Astrocyte (in vitro differentiated cells and primary cell): ENCODE results near the gene FXR2. TPM values are rescaled to one million over a fixed set of nuclear protein-coding genes. Genes with fewer than 3 reads are reported as not detected.

Source experiments
- DNase-seq: peaks from one replicate; pipeline ENCODE4 v3.0.0-alpha.2; 2010; ENCODE audit warnings: low read depth
- FAIRE-seq: peaks from 2 replicates; lab custom pipeline; 2011; peaks lifted over from hg19 to GRCh38; lab: Jason Lieb, UNC
- H2AFZ ChIP-seq: 2 replicates; pipeline ENCODE4 v1.6.0; 2012; ENCODE audit warnings: low read depth, low read length, inconsistent platforms
- H3K27ac ChIP-seq: 2 replicates; pipeline ENCODE4 v1.5.1; 2011; ENCODE audit warnings: low read depth, low read length, inconsistent platforms
- H3K27me3 ChIP-seq: 2 replicates; pipeline ENCODE4 v1.6.0; 2011; ENCODE audit warnings: low read length, inconsistent platforms; ENCODE audit not compliant: insufficient read depth
- H3K36me3 ChIP-seq: 2 replicates; pipeline ENCODE4 v1.5.1; 2011; ENCODE audit warnings: low read length, inconsistent platforms; ENCODE audit not compliant: insufficient read depth
- H3K4me1 ChIP-seq: 2 replicates; pipeline ENCODE4 v1.5.1; 2011; ENCODE audit warnings: low read length, inconsistent platforms; ENCODE audit not compliant: insufficient read depth
- H3K4me2 ChIP-seq: 2 replicates; pipeline ENCODE4 v1.6.0; 2012; ENCODE audit warnings: low read length, inconsistent platforms
- H3K4me3 ChIP-seq: 2 replicates; pipeline ENCODE4 v1.5.1; 2011; ENCODE audit warnings: low read depth, mild to moderate bottlenecking, low read length, inconsistent platforms; ENCODE audit not compliant: insufficient read depth
- H3K79me2 ChIP-seq: 2 replicates; pipeline ENCODE4 v1.6.0; 2012; ENCODE audit warnings: mild to moderate bottlenecking, low read length, inconsistent platforms; ENCODE audit not compliant: insufficient read depth
- H3K9ac ChIP-seq: 2 replicates; pipeline ENCODE4 v1.6.0; 2012; ENCODE audit warnings: mild to moderate bottlenecking, low read length, inconsistent platforms
- H3K9me3 ChIP-seq: 2 replicates; pipeline ENCODE4 v1.5.1; 2012; ENCODE audit warnings: low read depth, mild to moderate bottlenecking, low read length, inconsistent platforms; ENCODE audit not compliant: insufficient read depth
- H4K20me1 ChIP-seq: 2 replicates; pipeline ENCODE4 v1.6.0; 2012; ENCODE audit warnings: low read length, inconsistent platforms; ENCODE audit not compliant: insufficient read depth
- H3K27ac Mint-ChIP-seq: one replicate; pipeline ENCODE4 v1.8.0; 2021; ENCODE audit warnings: mild to moderate bottlenecking, mixed read lengths; ENCODE audit not compliant: unreplicated experiment
- H3K27me3 Mint-ChIP-seq: one replicate; pipeline ENCODE4 v1.8.0; 2021; ENCODE audit warnings: low read depth, mixed read lengths; ENCODE audit not compliant: unreplicated experiment
- H3K36me3 Mint-ChIP-seq: one replicate; pipeline ENCODE4 v1.8.0; 2021; ENCODE audit warnings: low read depth, mixed read lengths; ENCODE audit not compliant: unreplicated experiment
- H3K4me1 Mint-ChIP-seq: one replicate; pipeline ENCODE4 v1.8.0; 2021; ENCODE audit warnings: low read depth, mixed read lengths; ENCODE audit not compliant: unreplicated experiment
- H3K4me3 Mint-ChIP-seq: one replicate; pipeline ENCODE4 v1.8.0; 2021; ENCODE audit warnings: mild to moderate bottlenecking, moderate library complexity, mixed read lengths; ENCODE audit not compliant: unreplicated experiment
- H3K9me3 Mint-ChIP-seq: one replicate; pipeline ENCODE4 v1.8.0; 2021; ENCODE audit warnings: mild to moderate bottlenecking, mixed read lengths; ENCODE audit not compliant: unreplicated experiment
- EZH2 ChIP-seq: IDR thresholded peaks from 2 replicates; pipeline ENCODE4 v1.6.1; 2012; ENCODE audit warnings: mild to moderate bottlenecking, low read length, inconsistent platforms; ENCODE audit not compliant: insufficient read depth
- total RNA-seq: library from RNA; stranded (reverse); gene quantifications from 2 replicates; pipeline ENCODE4 v1.2.1, GENCODE V29; 2021
- TF ChIP-seq, protein P1 (sequence below): IDR thresholded peaks from 2 replicates; pipeline ENCODE4 v1.5.1; 2011; ENCODE audit warnings: low read depth, mild to moderate bottlenecking, inconsistent platforms, low read length, moderate library complexity; ENCODE audit not compliant: insufficient read depth

FXR2 gene
- total RNA-seq, 1 donor from 2014 or later = 60.2 TPM

- H3K79me2 ChIP-seq = peaks cover 69% of the 10 kb centered on the region
- H3K36me3 Mint-ChIP-seq = peaks cover 42% of the 10 kb centered on the region
- peak overlapping the region; percentile 42 for H3K9ac ChIP-seq
These were observed 34.7 kb downstream of the FXR2 start for GRCh38 chr17:7579834-7580603.

DNA sequence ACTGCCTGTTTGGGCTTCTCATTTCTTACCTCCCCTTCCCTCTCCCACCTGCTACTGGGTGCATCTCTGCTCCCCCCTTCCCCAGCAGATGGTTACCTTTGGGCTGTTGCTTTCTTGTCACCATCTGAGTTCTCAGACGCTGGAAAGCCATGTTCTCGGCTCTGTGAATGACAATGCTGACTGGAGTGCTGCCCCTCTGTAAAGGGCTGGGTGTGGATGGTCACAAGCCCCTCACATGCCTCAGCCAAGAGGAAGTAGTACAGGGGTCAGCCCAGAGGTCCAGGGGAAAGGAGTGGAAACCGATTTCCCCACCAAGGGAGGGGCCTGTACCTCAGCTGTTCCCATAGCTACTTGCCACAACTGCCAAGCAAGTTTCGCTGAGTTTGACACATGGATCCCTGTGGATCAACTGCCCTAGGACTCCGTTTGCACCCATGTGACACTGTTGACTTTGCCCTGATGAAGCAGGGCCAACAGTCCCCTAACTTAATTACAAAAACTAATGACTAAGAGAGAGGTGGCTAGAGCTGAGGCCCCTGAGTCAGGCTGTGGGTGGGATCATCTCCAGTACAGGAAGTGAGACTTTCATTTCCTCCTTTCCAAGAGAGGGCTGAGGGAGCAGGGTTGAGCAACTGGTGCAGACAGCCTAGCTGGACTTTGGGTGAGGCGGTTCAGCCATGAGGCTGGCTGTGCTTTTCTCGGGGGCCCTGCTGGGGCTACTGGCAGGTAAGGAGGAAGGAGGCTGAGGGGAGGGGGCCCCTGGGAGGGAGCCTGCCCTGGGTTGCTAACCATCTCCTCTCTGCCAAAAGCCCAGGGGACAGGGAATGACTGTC is 35.5 kb downstream of the FXR2 start, which contains the start of gene CD68:
Gene CD68 (plus strand): TSS at position 638 of the 833 bp plus-strand sequence. CDS start 40 bp downstream, at position 678.
- H3K79me2 ChIP-seq = peaks cover 69% of the 10 kb centered on the region
- no peaks in the 10 kb centered on the region for H3K27me3 ChIP-seq
- TF ChIP-seq, protein P1, sequence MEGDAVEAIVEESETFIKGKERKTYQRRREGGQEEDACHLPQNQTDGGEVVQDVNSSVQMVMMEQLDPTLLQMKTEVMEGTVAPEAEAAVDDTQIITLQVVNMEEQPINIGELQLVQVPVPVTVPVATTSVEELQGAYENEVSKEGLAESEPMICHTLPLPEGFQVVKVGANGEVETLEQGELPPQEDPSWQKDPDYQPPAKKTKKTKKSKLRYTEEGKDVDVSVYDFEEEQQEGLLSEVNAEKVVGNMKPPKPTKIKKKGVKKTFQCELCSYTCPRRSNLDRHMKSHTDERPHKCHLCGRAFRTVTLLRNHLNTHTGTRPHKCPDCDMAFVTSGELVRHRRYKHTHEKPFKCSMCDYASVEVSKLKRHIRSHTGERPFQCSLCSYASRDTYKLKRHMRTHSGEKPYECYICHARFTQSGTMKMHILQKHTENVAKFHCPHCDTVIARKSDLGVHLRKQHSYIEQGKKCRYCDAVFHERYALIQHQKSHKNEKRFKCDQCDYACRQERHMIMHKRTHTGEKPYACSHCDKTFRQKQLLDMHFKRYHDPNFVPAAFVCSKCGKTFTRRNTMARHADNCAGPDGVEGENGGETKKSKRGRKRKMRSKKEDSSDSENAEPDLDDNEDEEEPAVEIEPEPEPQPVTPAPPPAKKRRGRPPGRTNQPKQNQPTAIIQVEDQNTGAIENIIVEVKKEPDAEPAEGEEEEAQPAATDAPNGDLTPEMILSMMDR = no peak
- TF ChIP-seq EZH2 = no peak
- peak within 1 kb of the TSS; percentile 83 for H3K27ac Mint-ChIP-seq
- H3K4me2 ChIP-seq = peak within 1 kb of the TSS; percentile 61
- FAIRE-seq = peak; percentile 23
- H3K27ac ChIP-seq = peak within 1 kb of the TSS; percentile 60
- H3K27me3 Mint-ChIP-seq = no peaks in the 10 kb centered on the region
- H3K4me1 Mint-ChIP-seq = peaks cover 57% of the 10 kb centered on the region
- H3K4me3 ChIP-seq = no peak within 1 kb of the TSS
- peaks cover 64% of the 10 kb centered on the region for H4K20me1 ChIP-seq
- peaks cover 46% of the 10 kb centered on the region for H3K36me3 Mint-ChIP-seq
- no peaks in the 10 kb centered on the region for H3K9me3 ChIP-seq
- peak within 1 kb of the TSS; percentile 57 for H3K9ac ChIP-seq
- peak; percentile 79 for DNase-seq
- H3K4me1 ChIP-seq = peaks cover 50% of the 10 kb centered on the region
- no peaks in the 10 kb centered on the region for H3K9me3 Mint-ChIP-seq
- H3K4me3 Mint-ChIP-seq = peak within 1 kb of the TSS; percentile 47
- peaks cover 46% of the 10 kb centered on the region for H3K36me3 ChIP-seq
- no peak within 1 kb of the TSS for H2AFZ ChIP-seq

More at GRCh38 chr17:7579834-7580603, 34.7 kb downstream of the FXR2 start:
- peak overlapping the region; percentile 30 for H3K4me3 Mint-ChIP-seq
- H3K4me1 Mint-ChIP-seq = peaks cover 55% of the 10 kb centered on the region
- FAIRE-seq (no peak), DNase-seq (no peak)
- Histone ChIP-seq H3K9me3 (no peaks in the 10 kb centered on the region), H4K20me1 (peaks cover 56% of the 10 kb centered on the region), H3K36me3 (peaks cover 38% of the 10 kb centered on the region), H3K27ac (peak overlapping the region; percentile 60), H3K4me1 (peaks cover 46% of the 10 kb centered on the region), H2AFZ (no peak overlapping the region), H3K27me3 (no peaks in the 10 kb centered on the region), H3K4me2 (peak overlapping the region; percentile 61), H3K4me3 (no peak overlapping the region)
- no peaks in the 10 kb centered on the region for H3K27me3 Mint-ChIP-seq
- peak overlapping the region; percentile 83 for H3K27ac Mint-ChIP-seq
- TF ChIP-seq, protein P1 = no peak
- no peak for TF ChIP-seq EZH2
- no peaks in the 10 kb centered on the region for H3K9me3 Mint-ChIP-seq
